Fibroblast of peridontal ligament (primary cell): ENCODE data around the gene HLTF.

ENCODE experiments used
- DNase-seq: peaks from one replicate; pipeline ENCODE4 v3.0.0-alpha.2; 2010; ENCODE audit errors: extremely low read depth

Gene HLTF

DNA sequence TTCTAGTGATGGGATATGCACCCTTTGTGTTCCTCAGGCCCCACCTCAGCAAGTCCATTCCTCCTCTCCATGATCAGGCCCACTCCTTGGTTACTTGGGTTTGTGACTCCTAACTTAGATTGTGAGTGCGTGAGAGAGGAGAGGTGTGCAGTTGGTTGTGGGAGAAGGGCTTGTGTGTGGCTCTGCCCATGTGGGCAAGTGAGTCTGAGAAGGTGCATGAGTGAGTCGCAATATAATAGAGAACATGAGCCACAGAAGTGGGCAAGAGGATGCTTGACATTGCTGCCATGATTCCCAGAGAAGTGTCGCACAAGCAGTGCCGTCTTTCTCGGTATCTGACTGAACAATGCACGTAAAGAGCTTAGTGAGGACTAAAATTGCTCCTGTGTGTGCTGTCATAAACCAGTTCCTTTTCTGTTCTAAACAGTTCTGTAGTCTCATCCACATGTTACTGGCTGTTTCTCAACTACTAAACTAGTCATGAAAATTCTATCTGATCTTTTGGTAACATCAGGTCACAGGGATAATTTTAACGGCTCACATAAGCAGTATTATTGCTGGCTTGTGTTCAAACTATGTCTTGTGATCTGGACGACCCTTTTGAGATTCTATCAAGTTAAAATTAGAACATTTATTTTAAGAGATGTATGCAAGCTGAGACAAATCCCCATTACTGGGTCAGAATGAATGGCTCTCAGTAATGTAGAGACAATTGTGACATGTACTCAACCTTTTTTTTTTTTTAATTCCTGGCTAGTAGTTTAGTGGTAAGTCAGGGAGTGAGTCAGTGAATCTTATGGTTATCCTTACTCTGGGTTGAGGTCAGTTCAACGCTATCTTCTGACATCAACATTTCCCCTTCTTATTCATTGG lies 69.4 kb downstream of the HLTF start:
- peak; percentile 92 for DNase-seq

DNA sequence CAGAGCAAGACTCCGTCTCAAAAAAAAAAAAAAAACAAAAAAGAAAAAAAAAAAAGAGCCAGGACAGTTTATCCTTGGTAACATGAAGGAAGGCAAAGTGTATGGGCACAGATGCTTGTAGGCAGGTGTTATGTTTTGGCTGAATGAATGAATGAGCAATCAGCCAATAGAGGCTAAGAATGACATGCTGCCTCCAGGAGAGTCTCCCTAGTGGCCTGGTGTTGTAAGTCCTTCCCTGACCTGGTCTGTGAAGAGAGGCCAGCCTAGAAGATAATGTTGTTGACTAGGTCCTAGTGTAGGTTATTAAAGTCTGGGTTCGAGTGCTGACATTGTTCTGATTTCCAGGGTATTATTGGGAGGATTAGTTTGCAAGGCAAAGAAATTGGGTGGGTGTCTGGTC lies 70.1 kb downstream of the HLTF start:
- no peak for DNase-seq

DNA sequence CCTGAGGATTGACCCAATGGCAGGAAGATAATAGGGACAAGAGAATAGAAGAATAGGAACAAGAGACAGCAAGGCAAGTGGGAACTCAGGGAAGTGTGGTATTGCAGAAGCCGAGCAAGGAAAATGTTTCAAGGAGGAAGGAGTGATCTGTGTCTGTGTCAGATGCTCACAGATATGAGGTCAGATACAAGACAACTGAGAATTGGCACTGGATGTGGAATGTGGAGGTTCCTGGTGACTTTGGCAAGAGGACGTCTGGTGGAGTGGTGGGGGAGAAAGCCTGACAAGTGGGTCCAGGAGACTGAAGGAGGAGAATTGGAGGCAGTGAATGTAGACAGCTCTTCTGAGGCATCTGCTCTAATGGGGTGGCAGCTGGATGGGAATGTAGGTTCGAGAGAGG lies 70.9 kb downstream of the HLTF start:
- no peak for DNase-seq

DNA sequence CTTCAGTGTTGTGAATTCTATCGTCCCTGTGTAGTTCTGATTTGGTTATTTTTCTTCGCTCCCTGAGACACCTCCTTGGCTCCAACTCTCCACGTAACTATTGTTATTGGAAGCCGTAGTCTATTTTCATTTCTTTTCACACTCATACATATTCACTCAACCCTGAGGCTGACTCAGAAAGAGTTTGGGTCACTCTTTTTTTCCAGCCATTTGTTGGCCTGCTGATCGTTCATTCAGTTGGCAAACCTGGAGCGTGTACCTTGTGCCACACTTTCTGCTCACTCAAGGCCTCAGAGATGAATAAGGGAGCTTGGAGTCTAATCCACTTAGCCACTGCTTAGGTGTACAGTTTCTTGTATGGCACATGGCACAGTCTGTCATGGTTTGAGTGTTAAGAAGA lies 72.6 kb downstream of the HLTF start:
- no peak for DNase-seq

DNA sequence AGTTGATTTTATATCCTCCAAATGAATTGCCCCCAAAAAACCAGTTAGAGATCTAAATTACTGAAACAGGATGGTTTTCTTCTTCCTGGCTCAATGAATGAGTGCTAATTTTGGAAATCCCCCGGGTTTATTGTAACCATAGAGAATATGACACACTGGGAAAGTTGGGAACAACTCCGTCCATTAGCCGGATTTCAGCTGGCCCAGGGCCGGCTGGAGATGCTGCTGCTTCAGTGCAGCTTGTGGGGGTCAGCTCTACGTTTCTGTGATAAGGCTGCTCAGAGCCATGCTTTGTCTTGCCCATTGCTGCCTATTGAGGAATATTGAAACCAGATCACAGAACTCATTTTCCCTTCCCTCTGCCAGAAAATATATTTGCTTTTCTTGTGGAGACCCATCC lies 74.7 kb downstream of the HLTF start:
- DNase-seq, result no peak

DNA sequence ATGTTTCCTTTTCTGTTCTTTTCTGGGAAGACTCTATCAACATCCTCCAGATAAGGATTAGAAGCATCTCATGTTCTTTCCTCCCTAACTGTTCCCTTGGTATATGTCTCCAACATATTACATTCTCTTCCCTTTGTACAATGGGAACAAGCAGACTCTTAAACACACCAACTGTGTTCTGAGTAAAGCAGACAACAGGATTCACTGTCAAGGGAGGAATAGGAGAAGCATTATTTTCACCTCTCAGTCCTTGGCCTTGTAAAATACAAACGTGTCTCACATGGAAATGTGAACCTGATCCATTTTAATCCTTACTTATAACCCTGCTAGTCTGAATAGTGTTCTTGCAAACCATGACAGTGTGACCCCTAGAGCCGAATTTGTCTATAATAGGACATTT lies 75.4 kb downstream of the HLTF start:
- DNase-seq, result no peak

DNA sequence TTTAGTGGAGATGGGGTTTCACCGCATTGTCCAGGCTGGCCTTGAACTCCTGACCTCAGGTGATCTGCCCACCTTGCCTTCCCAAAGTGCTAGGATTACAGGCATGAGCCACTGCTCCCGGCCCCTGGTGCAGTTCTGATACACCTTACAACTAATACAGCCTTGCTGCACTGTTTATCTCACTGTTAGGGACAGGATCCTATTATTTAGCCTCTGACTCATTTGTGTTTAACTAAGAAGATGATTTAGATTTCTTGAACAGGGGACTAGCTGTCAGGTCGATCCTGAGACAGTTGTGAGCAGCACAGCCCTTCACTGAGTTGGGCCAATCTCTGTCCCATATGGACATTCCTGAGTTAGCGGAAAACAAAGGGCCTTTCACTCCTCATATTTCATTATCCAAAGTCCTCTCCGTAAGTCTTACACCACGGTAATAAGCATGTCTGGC lies 75.8 kb downstream of the HLTF start:
- no peak for DNase-seq

DNA sequence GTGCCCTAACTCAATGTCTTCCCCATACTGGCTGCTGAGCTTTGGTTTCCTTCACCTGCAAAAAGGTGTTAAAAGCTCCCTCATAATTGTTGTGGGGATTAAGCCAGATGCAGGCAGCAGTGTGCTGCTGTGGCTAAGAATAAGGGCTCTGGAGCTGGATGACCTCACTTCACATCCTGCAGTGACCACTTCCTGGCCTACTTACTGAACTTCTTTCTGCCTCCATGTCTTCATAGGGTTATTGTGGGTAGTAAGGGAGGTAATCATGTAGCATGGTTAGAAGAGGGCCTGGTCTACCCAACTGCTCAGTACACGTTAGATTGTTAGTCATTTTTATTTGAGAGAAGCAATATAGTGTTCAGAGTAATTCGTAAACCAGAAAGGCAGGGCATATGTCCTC lies 76.6 kb downstream of the HLTF start:
- no peak for DNase-seq

DNA sequence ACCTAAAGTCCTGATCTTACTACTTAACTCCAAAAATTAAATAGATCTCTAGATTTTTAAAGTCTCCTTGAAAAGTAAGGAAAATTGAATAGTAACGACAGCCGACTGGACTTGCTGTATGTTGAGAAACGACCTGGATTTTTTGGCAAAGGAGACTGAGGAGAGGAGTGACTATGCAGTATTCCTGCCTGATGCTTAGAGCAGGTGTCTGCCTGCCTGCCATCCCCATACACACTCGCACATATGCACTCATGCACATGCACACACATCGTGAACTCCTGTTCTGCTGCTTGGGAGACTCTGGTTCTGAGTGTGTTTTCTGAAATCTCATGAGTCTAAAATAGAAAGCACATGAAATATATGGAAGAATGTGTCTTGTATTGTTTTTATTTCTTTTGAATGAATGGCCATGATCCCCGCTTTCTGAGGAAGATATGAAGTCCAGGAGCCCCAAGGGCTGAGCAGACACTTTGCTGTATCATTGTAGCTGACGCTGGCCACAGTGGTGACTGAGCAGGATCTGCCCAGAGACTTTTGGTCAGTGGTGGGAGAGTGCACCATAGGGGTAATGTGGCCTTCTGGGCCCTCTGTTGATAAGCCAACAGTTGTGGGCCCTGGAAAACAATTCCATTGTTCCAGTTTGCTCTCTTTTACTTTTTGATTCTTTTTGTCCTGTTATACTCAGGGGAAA lies 78.6 kb downstream of the HLTF start:
- DNase-seq, result no peak

DNA sequence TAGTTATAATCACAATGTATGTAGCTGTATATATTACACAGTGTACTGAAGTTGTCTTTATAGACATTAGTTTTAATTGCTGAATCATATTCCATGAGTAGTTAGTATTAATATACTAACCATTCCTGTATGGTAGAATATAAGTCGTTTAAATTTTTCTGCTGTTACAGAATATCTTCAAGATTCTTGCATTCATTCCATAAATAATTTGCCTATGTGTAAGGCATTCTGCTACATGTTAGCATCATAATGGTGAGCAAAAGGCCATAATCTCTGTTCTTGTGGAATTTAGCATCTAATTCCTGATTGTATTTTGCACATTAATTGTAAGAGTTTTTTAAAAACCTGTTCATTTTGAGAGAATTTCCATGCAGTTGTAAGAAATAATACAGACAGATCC lies 80.9 kb downstream of the HLTF start:
- no peak for DNase-seq

DNA sequence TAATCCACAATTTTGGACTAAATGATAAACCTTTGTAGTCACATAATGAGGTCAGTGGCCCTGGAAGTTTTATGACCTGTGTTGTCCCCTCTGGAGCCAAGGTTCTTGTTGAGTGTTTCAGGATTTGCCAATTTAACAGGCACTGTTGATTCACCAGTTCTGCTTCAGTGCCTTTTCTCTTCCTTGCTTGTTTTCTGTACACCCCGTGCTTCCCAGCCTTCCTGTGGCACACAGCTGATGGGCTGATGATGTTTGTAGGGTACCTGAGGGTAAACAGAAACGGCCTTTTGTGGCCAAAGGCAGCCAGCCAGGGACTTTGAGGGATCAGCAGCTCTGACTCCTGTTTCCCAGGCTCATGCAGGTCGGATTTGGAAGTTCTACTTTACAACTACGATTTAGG lies 81.7 kb downstream of the HLTF start:
- DNase-seq, result peak; percentile 36

DNA sequence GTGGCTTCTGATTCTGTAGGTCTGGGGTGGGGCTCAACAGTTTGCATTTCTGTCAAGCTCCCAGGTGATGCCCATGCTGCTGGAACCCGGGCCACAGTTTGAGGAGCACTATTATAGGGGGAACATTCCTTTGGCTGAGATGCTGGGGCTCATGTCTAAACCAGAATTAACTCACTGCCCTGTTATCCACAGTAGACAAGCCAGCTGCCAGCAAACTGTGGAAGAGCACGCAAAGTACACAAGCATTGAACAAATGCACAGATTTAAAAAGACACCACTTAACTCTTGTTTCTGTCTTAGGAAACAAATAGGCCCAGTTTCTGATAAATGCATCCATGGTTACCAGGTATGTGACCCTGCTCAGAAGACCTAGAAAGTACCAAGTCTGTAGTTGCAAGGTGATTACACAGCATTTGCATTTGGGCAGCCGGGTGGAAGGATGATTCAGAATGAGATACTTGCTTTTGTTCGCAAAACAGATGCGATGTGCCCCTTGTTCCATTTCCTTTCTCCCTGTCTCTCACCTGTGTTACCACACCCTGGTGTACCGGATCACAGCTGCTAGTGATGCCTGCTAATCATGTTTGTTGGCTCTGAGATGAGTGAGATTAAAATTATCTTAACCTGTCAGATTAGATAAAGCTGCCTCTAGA lies 82.6 kb downstream of the HLTF start:
- DNase-seq, result no peak

DNA sequence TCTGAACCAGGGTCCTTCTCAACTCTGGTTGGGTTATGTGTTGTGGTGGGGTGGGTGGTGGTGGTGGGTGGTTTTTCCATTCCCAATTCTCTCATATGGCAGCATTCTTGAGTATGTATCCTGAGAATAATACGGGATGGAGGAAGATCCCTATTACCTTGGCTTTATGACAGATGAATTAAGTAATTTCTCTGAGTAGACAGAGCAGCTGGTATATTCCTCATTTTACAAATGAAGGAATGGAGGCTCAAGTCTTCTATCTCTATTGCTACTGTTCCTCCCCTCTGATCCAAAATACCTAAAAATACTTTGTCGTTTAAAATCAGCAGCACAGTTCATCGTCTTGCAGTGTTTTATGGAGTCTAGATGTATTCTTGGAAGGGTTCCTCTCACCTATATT lies 84.6 kb downstream of the HLTF start:
- no peak for DNase-seq

DNA sequence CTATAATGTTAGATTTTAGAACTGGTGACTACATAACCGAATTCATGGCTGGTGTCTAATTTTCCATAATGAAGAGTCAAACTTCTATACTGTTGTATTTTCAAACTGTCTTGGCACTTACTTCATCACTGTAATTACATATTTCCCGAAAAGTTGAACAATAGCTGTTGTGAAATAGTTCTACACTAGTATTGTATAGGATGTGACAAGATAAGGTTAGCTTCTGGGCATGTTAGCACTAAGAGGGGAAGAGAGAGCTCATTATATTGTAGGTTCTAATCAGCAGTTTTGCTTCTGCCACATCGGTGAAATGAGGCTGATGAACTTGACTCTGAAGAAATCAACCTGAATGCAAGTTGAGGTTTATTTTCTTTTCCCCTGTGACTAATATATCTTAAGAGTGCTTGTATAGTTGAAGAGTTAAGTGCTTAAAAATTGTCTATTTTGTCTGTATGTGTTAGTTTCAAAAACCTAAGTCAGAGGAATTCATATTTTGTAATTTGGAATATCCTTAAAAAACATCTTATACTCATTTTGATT lies 86.1 kb downstream of the HLTF start:
- DNase-seq, result no peak

DNA sequence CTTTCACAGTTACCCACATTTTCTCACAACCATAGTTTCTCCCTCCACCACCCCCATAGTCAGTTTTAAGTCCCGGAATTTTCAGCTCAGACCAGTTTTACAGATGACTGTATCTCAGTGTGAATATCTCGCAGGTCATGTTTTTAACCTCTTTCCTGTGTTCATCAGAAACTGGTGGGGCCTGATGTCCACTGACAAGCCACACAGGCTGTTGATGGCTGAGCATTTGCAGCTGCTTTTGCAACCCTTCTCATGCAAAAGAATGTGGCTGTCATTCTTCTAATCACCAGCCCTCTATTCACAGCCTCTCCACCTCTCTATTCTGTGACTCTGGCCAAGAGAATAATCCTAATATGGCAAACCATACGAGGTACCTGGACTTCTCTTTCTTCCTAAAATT lies 86.5 kb downstream of the HLTF start:
- DNase-seq, result no peak

DNA sequence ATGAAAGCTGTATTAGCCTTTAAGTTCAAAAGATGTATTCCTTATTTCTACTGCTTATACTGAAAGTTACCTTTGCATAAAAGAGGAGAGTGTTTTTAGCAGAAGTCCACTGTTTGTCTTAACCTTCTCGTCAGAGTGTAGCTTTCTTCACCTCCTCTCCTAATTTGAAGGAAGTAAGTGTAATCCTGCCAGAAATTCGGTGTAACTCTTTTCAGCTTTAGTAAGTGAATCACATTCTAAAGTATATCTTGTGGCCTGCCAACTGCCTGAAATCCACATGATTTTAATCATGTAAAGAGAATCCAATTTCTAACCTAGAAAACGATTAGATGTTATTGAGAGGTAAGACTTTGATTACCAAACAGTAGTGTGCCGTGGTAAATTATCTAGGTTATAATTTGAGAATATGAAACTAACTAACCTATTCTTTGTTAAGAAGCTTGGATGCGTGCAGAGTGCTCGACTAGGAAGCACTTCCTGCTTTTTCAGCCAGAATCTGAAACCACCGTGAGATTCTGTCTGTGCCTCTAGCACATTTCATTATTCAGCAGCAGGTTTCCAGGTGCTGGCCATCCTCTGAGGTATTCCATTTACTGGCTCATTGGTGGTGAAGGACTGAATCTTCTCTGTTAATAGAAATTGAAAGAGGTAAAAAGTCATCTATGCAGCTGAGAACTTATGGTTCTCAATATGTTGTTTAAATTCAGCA lies 87.5 kb downstream of the HLTF start:
- peak; percentile 51 for DNase-seq

DNA sequence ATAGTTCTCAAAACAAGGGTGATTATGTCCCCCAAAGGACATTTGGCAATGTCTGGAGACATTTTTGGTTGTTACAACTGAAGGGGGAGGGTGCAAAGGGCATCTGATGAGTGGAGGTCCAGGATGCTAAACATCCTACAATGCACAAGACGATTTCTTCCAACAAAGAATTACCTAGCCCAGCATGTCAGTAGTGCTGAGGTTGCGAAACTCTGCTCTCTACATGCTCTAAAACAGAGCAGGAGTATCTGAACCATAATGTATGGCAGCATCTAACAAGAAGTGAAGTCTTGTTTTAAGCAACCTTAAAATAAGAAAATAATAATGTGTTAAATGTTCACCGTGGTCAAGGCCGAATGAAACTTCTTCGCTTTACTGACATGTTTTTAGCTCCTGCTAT lies 88.0 kb downstream of the HLTF start:
- peak; percentile 26 for DNase-seq

DNA sequence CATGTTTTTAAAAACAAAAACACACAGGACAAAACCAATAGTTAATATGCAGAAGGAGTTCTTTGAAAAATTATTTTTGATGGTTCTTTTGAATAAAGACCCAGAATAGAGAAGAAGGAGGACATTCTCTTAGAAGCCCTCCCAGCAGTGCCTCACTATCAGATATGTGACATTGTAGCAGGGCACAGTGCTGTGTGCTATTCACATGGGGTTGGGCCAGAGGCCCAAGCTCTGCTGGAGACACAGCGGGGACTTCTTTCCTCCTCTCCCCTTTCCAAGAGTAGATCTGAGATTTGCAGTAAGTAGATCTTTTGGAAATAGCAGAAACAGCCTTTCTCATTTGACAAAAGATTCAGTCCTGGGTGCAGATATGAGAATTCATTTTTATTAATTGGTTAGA lies 88.7 kb downstream of the HLTF start:
- no peak for DNase-seq

DNA sequence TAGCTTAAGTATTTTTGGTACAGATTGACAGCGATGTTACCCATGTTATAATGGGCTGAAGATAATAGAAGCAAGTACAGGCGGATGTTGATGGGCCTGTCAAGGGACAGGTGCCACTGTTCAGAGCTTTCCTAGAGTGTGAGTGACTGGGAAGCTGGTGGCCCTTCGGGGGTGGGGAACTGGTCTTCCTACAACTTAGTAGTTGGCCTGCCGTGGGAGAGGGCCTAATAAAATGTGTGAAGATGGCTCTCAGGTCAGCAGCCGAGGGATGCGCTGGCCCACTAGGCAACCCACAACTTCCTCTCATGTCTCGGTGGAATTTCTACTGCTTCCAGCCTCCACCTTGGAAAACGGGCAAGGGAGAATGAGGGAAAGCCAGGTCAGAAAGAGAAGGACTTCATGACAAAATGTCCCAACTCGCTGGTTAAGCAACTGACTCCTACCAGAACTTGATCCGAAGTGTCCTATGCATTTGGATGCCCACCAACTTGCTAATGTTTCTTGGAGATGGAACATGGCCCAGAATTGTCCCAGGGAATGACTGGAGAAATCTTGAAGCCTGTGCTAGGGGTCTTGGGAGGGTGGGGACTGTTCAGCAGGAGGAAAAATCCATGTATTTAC lies 93.6 kb downstream of the HLTF start:
- no peak for DNase-seq

DNA sequence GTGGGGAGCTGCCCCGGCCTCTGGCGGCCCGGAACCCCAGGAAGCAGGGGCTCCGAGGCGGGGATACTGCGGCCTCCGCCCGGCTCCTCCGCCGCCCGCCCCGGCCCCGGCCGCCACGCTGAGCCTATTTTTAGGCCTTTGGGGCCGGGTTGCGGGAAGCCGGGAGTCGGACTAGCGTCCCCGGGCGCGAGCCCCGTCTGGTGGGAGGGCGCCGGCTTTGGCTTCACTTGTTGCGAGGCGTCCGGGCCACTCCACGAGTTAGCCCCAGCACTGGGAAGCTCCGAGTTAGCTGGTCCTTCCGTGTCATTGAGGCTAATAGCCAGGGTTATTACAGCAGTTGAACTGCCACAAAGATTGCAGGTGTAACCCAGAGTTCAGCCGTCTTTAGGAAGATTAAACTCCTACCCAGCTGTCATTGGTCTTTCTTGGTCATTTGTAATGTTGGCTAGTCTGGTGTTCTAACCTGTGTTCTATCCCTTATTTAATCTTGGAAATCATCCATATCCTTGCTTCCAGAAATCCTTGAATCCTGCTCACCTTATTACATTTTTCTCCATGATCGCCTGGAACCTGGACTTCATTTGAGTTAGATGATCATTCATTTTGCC lies 94.2 kb downstream of the HLTF start:
- DNase-seq, result peak; percentile 33
